ENCODE data around the gene SDK1.

Gene SDK1

GRCh38 chr7:3950249-3950648 lies 649.2 kb downstream of the SDK1 start:
- no peak for TF ChIP-seq CTCF (IDR thresholded peaks at IDR 0.05; ENCODE audit: extremely low read depth, missing control alignments)
- DNase-seq (ENCODE audit: low spot score): no peak

- TF ChIP-seq CTCF (IDR thresholded peaks at IDR 0.05; ENCODE audit: extremely low read depth, missing control alignments): no peak
- DNase-seq (ENCODE audit: low spot score): no peak
Observed at GRCh38 chr7:3951316-3952055, 650.4 kb downstream of the SDK1 start.

GRCh38 chr7:3953133-3953532 lies 652.1 kb downstream of the SDK1 start:
- TF ChIP-seq CTCF (IDR thresholded peaks at IDR 0.05; ENCODE audit: extremely low read depth, missing control alignments): no peak
- no peak for DNase-seq (ENCODE audit: low spot score)

GRCh38 chr7:3953946-3954345 lies 652.9 kb downstream of the SDK1 start:
- no peak for DNase-seq (ENCODE audit: low spot score)
- TF ChIP-seq CTCF (IDR thresholded peaks at IDR 0.05; ENCODE audit: extremely low read depth, missing control alignments): no peak

- no peak for DNase-seq (ENCODE audit: low spot score)
- no peak for TF ChIP-seq CTCF (IDR thresholded peaks at IDR 0.05; ENCODE audit: extremely low read depth, missing control alignments)
Observed at GRCh38 chr7:3955026-3955425, 654.0 kb downstream of the SDK1 start.

- DNase-seq (ENCODE audit: low spot score): no peak
- no peak for TF ChIP-seq CTCF (IDR thresholded peaks at IDR 0.05; ENCODE audit: extremely low read depth, missing control alignments)
Observed at GRCh38 chr7:3955751-3956696, 655.0 kb downstream of the SDK1 start.

GRCh38 chr7:3956949-3957348 lies 655.9 kb downstream of the SDK1 start:
- TF ChIP-seq CTCF (IDR thresholded peaks at IDR 0.05; ENCODE audit: extremely low read depth, missing control alignments): no peak
- no peak for DNase-seq (ENCODE audit: low spot score)

All from GM20000 (cell line).